ENCODE measurements around the gene CAMKV. TPM values are rescaled to one million over a fixed set of nuclear protein-coding genes. Genes with fewer than 3 reads are reported as not detected.

CAMKV gene
- total RNA-seq, 2 experiments from 2014 or later = 1.6 to 1.7 TPM

- peaks cover 2% of the 10 kb centered on the region for H3K36me3 Mint-ChIP-seq
- H3K27ac Mint-ChIP-seq = no peak overlapping the region
- H3K4me3 Mint-ChIP-seq = no peak overlapping the region
- peaks cover 16% of the 10 kb centered on the region for H3K4me1 Mint-ChIP-seq
- DNase-seq = no peak
- no peaks in the 10 kb centered on the region for H3K9me3 Mint-ChIP-seq
- no peaks in the 10 kb centered on the region for H3K27me3 Mint-ChIP-seq
Observed at GRCh38 chr3:49901366-49902339, 31.9 kb upstream of the CAMKV start.

GRCh38 chr3:49900491-49901153 is 30.9 kb upstream of the CAMKV start:
- Mint-ChIP-seq H3K4me1 (peaks cover 6% of the 10 kb centered on the region), H3K9me3 (no peaks in the 10 kb centered on the region), H3K27ac (no peak overlapping the region), H3K4me3 (no peak overlapping the region), H3K27me3 (no peaks in the 10 kb centered on the region), H3K36me3 (no peaks in the 10 kb centered on the region)
- no peak for DNase-seq

- Mint-ChIP-seq H3K36me3 (no peaks in the 10 kb centered on the region), H3K27ac (no peak overlapping the region), H3K9me3 (no peaks in the 10 kb centered on the region), H3K27me3 (no peaks in the 10 kb centered on the region), H3K4me1 (peaks cover 5% of the 10 kb centered on the region), H3K4me3 (no peak overlapping the region)
- DNase-seq = no peak
Observed at GRCh38 chr3:49899815-49900214, 30.1 kb upstream of the CAMKV start.

- no peaks in the 10 kb centered on the region for H3K9me3 Mint-ChIP-seq
- no peak for DNase-seq
- H3K4me1 Mint-ChIP-seq = peaks cover 2% of the 10 kb centered on the region
- H3K27ac Mint-ChIP-seq = no peak overlapping the region
- H3K4me3 Mint-ChIP-seq = no peak overlapping the region
- H3K27me3 Mint-ChIP-seq = no peaks in the 10 kb centered on the region
- H3K36me3 Mint-ChIP-seq = no peaks in the 10 kb centered on the region
Observed at GRCh38 chr3:49898991-49899390, 29.3 kb upstream of the CAMKV start.

GRCh38 chr3:49896345-49896744 is 26.6 kb upstream of the CAMKV start:
- no peaks in the 10 kb centered on the region for H3K36me3 Mint-ChIP-seq

GRCh38 chr3:49895791-49896190 is 26.1 kb upstream of the CAMKV start:
- H3K4me1 Mint-ChIP-seq = no peaks in the 10 kb centered on the region
- H3K9me3 Mint-ChIP-seq = no peaks in the 10 kb centered on the region
- no peak for DNase-seq
- no peaks in the 10 kb centered on the region for H3K36me3 Mint-ChIP-seq
- no peak overlapping the region for H3K4me3 Mint-ChIP-seq
- H3K27ac Mint-ChIP-seq = no peak overlapping the region
- H3K27me3 Mint-ChIP-seq = no peaks in the 10 kb centered on the region

More at GRCh38 chr3:49896345-49896744, 26.6 kb upstream of the CAMKV start:
- Mint-ChIP-seq H3K4me3 (no peak overlapping the region), H3K27ac (no peak overlapping the region), H3K4me1 (no peaks in the 10 kb centered on the region), H3K27me3 (no peaks in the 10 kb centered on the region), H3K9me3 (no peaks in the 10 kb centered on the region)
- no peak for DNase-seq

GRCh38 chr3:49889296-49889695 is 19.6 kb upstream of the CAMKV start:
- Mint-ChIP-seq H3K27me3 (no peaks in the 10 kb centered on the region), H3K36me3 (no peaks in the 10 kb centered on the region), H3K27ac (no peak overlapping the region), H3K9me3 (no peaks in the 10 kb centered on the region), H3K4me3 (no peak overlapping the region), H3K4me1 (peaks cover 3% of the 10 kb centered on the region)
- DNase-seq = no peak

GRCh38 chr3:49886922-49887265 is 17.2 kb upstream of the CAMKV start:
- DNase-seq = no peak
- Mint-ChIP-seq H3K27me3 (no peaks in the 10 kb centered on the region), H3K27ac (no peak overlapping the region), H3K36me3 (no peaks in the 10 kb centered on the region), H3K4me3 (no peak overlapping the region), H3K9me3 (no peaks in the 10 kb centered on the region), H3K4me1 (peaks cover 3% of the 10 kb centered on the region)

- H3K4me1 Mint-ChIP-seq = no peaks in the 10 kb centered on the region
- no peak overlapping the region for H3K27ac Mint-ChIP-seq
Observed at GRCh38 chr3:49883998-49884397, 14.3 kb upstream of the CAMKV start.

GRCh38 chr3:49882166-49882565 is 12.5 kb upstream of the CAMKV start:
- Mint-ChIP-seq H3K9me3 (no peaks in the 10 kb centered on the region), H3K27ac (no peak overlapping the region), H3K4me3 (no peak overlapping the region), H3K27me3 (no peaks in the 10 kb centered on the region), H3K36me3 (no peaks in the 10 kb centered on the region), H3K4me1 (no peaks in the 10 kb centered on the region)
- DNase-seq = no peak

More at GRCh38 chr3:49883998-49884397, 14.3 kb upstream of the CAMKV start:
- Mint-ChIP-seq H3K36me3 (no peaks in the 10 kb centered on the region), H3K9me3 (no peaks in the 10 kb centered on the region), H3K27me3 (no peaks in the 10 kb centered on the region), H3K4me3 (no peak overlapping the region)
- DNase-seq = no peak

GRCh38 chr3:49880581-49881315 is 11.0 kb upstream of the CAMKV start:
- H3K27ac Mint-ChIP-seq = no peak overlapping the region
- no peaks in the 10 kb centered on the region for H3K27me3 Mint-ChIP-seq
- no peaks in the 10 kb centered on the region for H3K9me3 Mint-ChIP-seq
- no peak overlapping the region for H3K4me3 Mint-ChIP-seq
- no peaks in the 10 kb centered on the region for H3K36me3 Mint-ChIP-seq
- DNase-seq = no peak
- no peaks in the 10 kb centered on the region for H3K4me1 Mint-ChIP-seq

- Mint-ChIP-seq H3K27me3 (no peaks in the 10 kb centered on the region), H3K27ac (no peak overlapping the region), H3K9me3 (no peaks in the 10 kb centered on the region), H3K4me3 (no peak overlapping the region), H3K36me3 (no peaks in the 10 kb centered on the region), H3K4me1 (no peaks in the 10 kb centered on the region)
- no peak for DNase-seq
Observed at GRCh38 chr3:49879721-49880120, 10.0 kb upstream of the CAMKV start.

GRCh38 chr3:49878686-49879085 is 9.0 kb upstream of the CAMKV start:
- Mint-ChIP-seq H3K27me3 (no peaks in the 10 kb centered on the region), H3K36me3 (no peaks in the 10 kb centered on the region), H3K27ac (no peak overlapping the region), H3K4me1 (no peaks in the 10 kb centered on the region), H3K9me3 (no peaks in the 10 kb centered on the region), H3K4me3 (no peak overlapping the region)
- no peak for DNase-seq

- Mint-ChIP-seq H3K4me3 (no peak overlapping the region), H3K4me1 (no peaks in the 10 kb centered on the region), H3K27me3 (no peaks in the 10 kb centered on the region), H3K27ac (no peak overlapping the region), H3K9me3 (no peaks in the 10 kb centered on the region), H3K36me3 (no peaks in the 10 kb centered on the region)
- no peak for DNase-seq
Observed at GRCh38 chr3:49877716-49878115, 8.0 kb upstream of the CAMKV start.

- DNase-seq = no peak
- no peaks in the 10 kb centered on the region for H3K4me1 Mint-ChIP-seq
- no peaks in the 10 kb centered on the region for H3K27me3 Mint-ChIP-seq
- no peaks in the 10 kb centered on the region for H3K36me3 Mint-ChIP-seq
- H3K4me3 Mint-ChIP-seq = no peak overlapping the region
- no peak overlapping the region for H3K27ac Mint-ChIP-seq
- H3K9me3 Mint-ChIP-seq = no peaks in the 10 kb centered on the region
Observed at GRCh38 chr3:49876567-49876966, 6.9 kb upstream of the CAMKV start.
